Loucy (cell line): ENCODE data around the gene JARID2.

Source experiments
- H2AFZ ChIP-seq: fragments of 200-600 bp; sonication (generic); 2 replicates; pipeline ENCODE4 v1.6.0; 2016; ENCODE audit warnings: antibody characterized with exemption, mild to moderate bottlenecking, low read length, moderate library complexity
- H3F3A ChIP-seq: fragments of 200-600 bp; 2 replicates; pipeline ENCODE4 v1.6.0; 2016; ENCODE audit warnings: antibody characterized with exemption, low read depth, mild to moderate bottlenecking
- H3K27me3 ChIP-seq: fragments of 200-600 bp; sonication (generic); 2 replicates; pipeline ENCODE4 v1.6.1; 2014; ENCODE audit warnings: low read length, mild to moderate bottlenecking; ENCODE audit not compliant: insufficient read depth, poor library complexity, severe bottlenecking
- H3K36me3 ChIP-seq: fragments of 200-600 bp; sonication (generic); 2 replicates; pipeline ENCODE4 v1.6.1; 2016; ENCODE audit warnings: low read length; ENCODE audit not compliant: insufficient read depth
- H3K4me1 ChIP-seq: fragments of 200-600 bp; sonication (generic); 2 replicates; pipeline ENCODE4 v1.5.1; 2014; ENCODE audit warnings: low read length, mild to moderate bottlenecking; ENCODE audit not compliant: insufficient read depth, poor library complexity, severe bottlenecking
- H3K4me2 ChIP-seq: fragments of 200-600 bp; sonication (generic); 2 replicates; pipeline ENCODE4 v1.6.0; 2014; ENCODE audit warnings: antibody characterized with exemption, low read length, low read depth, mild to moderate bottlenecking; ENCODE audit not compliant: poor library complexity, severe bottlenecking
- H3K4me3 ChIP-seq: fragments of 200-600 bp; sonication (generic); 2 replicates; pipeline ENCODE4 v1.5.1; 2014; ENCODE audit warnings: low read length, mild to moderate bottlenecking, mixed read lengths; ENCODE audit not compliant: poor library complexity, severe bottlenecking
- H3K79me2 ChIP-seq: fragments of 200-600 bp; sonication (generic); 2 replicates; pipeline ENCODE4 v1.6.1; 2014; ENCODE audit warnings: low read length; ENCODE audit not compliant: insufficient read depth
- H3K9ac ChIP-seq: fragments of 200-600 bp; sonication (generic); 2 replicates; pipeline ENCODE4 v1.6.0; 2014; ENCODE audit warnings: mild to moderate bottlenecking, low read depth, low read length, moderate library complexity; ENCODE audit not compliant: poor library complexity, severe bottlenecking
- H3K9me2 ChIP-seq: fragments of 200-600 bp; sonication (generic); replicated peaks from 2 replicates; pipeline ENCODE4 v1.6.1; 2016; ENCODE audit warnings: low read depth, low read length, mixed read lengths
- H3K9me3 ChIP-seq: fragments of 200-600 bp; sonication (generic); 2 replicates; pipeline ENCODE4 v1.6.1; 2014; ENCODE audit warnings: mild to moderate bottlenecking, antibody characterized with exemption, low read length, low read depth; ENCODE audit not compliant: insufficient read depth
- H4K20me1 ChIP-seq: fragments of 200-600 bp; sonication (generic); 2 replicates; pipeline ENCODE4 v1.6.0; 2014; ENCODE audit warnings: antibody characterized with exemption, low read length, mild to moderate bottlenecking; ENCODE audit not compliant: insufficient read depth, poor library complexity, severe bottlenecking
- CTCF ChIP-seq: fragments of 200-600 bp; sonication (generic); conservative IDR thresholded peaks from 2 replicates; pipeline ENCODE4 v1.5.1; 2014; ENCODE audit warnings: mild to moderate bottlenecking, antibody characterized with exemption, low read length
- EZH2phosphoT487 ChIP-seq: fragments of 200-600 bp; IDR thresholded peaks from 2 replicates; pipeline ENCODE4 v1.6.1; 2018; ENCODE audit warnings: antibody characterized with exemption, mild to moderate bottlenecking, moderate library complexity, borderline replicate concordance

Gene JARID2

GRCh38 chr6:15551798-15552197 is 305.9 kb downstream of the JARID2 start:
- Histone ChIP-seq H2AFZ (no peak overlapping the region), H3K4me3 (peak overlapping the region; percentile 11), H3K9me3 (no peaks in the 10 kb centered on the region), H3K9ac (no peak overlapping the region), H3K4me1 (peaks cover 51% of the 10 kb centered on the region), H3K36me3 (no peaks in the 10 kb centered on the region), H3K79me2 (peaks cover 20% of the 10 kb centered on the region), H4K20me1 (no peaks in the 10 kb centered on the region), H3K27me3 (no peaks in the 10 kb centered on the region), H3F3A (no peaks in the 10 kb centered on the region), H3K4me2 (peak overlapping the region; percentile 42), H3K9me2 (no peaks in the 10 kb centered on the region)
- TF ChIP-seq CTCF (no peak), EZH2phosphoT487 (no peak)

- Histone ChIP-seq H3K4me1 (peaks cover 57% of the 10 kb centered on the region), H3K27me3 (no peaks in the 10 kb centered on the region), H3K9ac (no peak overlapping the region), H3K36me3 (no peaks in the 10 kb centered on the region), H3K9me2 (no peaks in the 10 kb centered on the region), H3F3A (no peaks in the 10 kb centered on the region), H3K4me3 (no peak overlapping the region), H4K20me1 (no peaks in the 10 kb centered on the region), H3K79me2 (peaks cover 13% of the 10 kb centered on the region), H3K9me3 (no peaks in the 10 kb centered on the region), H3K4me2 (no peak overlapping the region), H2AFZ (no peak overlapping the region)
- TF ChIP-seq EZH2phosphoT487 (no peak), CTCF (no peak)
Measured at GRCh38 chr6:15553031-15553430, 307.2 kb downstream of the JARID2 start.

- H3K27me3 ChIP-seq: no peaks in the 10 kb centered on the region
- peaks cover 13% of the 10 kb centered on the region for H3K79me2 ChIP-seq
- H3K4me1 ChIP-seq: peaks cover 57% of the 10 kb centered on the region
- no peaks in the 10 kb centered on the region for H4K20me1 ChIP-seq
- H3K9me3 ChIP-seq: no peaks in the 10 kb centered on the region
- TF ChIP-seq EZH2phosphoT487 (no peak), CTCF (no peak)
- no peaks in the 10 kb centered on the region for H3F3A ChIP-seq
- no peak overlapping the region for H3K4me3 ChIP-seq
- H3K36me3 ChIP-seq: no peaks in the 10 kb centered on the region
- H3K4me2 ChIP-seq: no peak overlapping the region
- H3K9me2 ChIP-seq: no peaks in the 10 kb centered on the region
- no peak overlapping the region for H3K9ac ChIP-seq
- H2AFZ ChIP-seq: no peak overlapping the region
Measured at GRCh38 chr6:15553736-15554294, 307.9 kb downstream of the JARID2 start.
